HepG2 (cell line): Measurements from ENCODE around the gene CYSRT1. TPM values are rescaled to one million over a fixed set of nuclear protein-coding genes. Genes with fewer than 3 reads are reported as not detected.

Source experiments
- ARNT2 ChIP-seq: sonication (generic); formaldehyde crosslinking; IDR thresholded peaks from 2 replicates; pipeline ENCODE4 v1.8.0; 2022; ENCODE audit warnings: mild to moderate bottlenecking, low read depth, missing genetic modification reagents, moderate library complexity
- BCL3 ChIP-seq: sonication (generic); formaldehyde crosslinking; IDR thresholded peaks from 2 replicates; pipeline ENCODE4 v1.5.1; 2020; ENCODE audit warnings: mild to moderate bottlenecking, missing genetic modification reagents, moderate library complexity
- ETV5 ChIP-seq: IDR thresholded peaks from 2 replicates; pipeline ENCODE4 v1.6.1; 2018; ENCODE audit warnings: missing biosample characterization, missing genetic modification reagents, inconsistent platforms, borderline replicate concordance
- HNF4G ChIP-seq, 2 experiments: sonication (generic) in 1 of 2; formaldehyde crosslinking in 1 of 2; IDR thresholded peaks; 2 replicates each; pipeline versions ENCODE4 v1.4.0 to v1.6.1; 2011 to 2020; ENCODE audit warnings: borderline replicate concordance in 2 of 2, low read depth in 2 of 2, mild to moderate bottlenecking in 2 of 2, low read length in 1 of 2, missing genetic modification reagents in 1 of 2, moderate library complexity in 1 of 2
- IKZF1 ChIP-seq: fragments of 450-650 bp; IDR thresholded peaks from 2 replicates; pipeline ENCODE4 v1.7.1; 2016
- IKZF5 ChIP-seq: IDR thresholded peaks from 2 replicates; pipeline ENCODE4 v1.6.1; 2018; ENCODE audit warnings: missing genetic modification reagents, mild to moderate bottlenecking, missing compliant biosample characterization
- MNT ChIP-seq: fragments of 450-650 bp; IDR thresholded peaks from 2 replicates; pipeline ENCODE4 v1.6.1; 2016
- NR2C2 ChIP-seq: sonication (generic); formaldehyde crosslinking; IDR thresholded peaks from 2 replicates; pipeline ENCODE4 v1.4.0; 2020; ENCODE audit warnings: missing genetic modification reagents, mild to moderate bottlenecking, moderate library complexity, borderline replicate concordance
- NR2F6 ChIP-seq, 2 experiments: IDR thresholded peaks; 2 replicates each; pipeline ENCODE4 v1.6.1; 2016; ENCODE audit warnings: antibody characterized with exemption in 1 of 2, mild to moderate bottlenecking in 1 of 2
- NRL ChIP-seq: sonication (generic); formaldehyde crosslinking; IDR thresholded peaks from 2 replicates; pipeline ENCODE4 v1.5.0; 2020; ENCODE audit warnings: missing genetic modification reagents, mild to moderate bottlenecking, moderate library complexity, borderline replicate concordance
- SMAD1 ChIP-seq: sonication (generic); formaldehyde crosslinking; IDR thresholded peaks from 2 replicates; pipeline ENCODE4 v1.4.0; 2020; ENCODE audit warnings: missing genetic modification reagents, low read depth, mild to moderate bottlenecking, borderline replicate concordance
- SNAI1 ChIP-seq: sonication (generic); formaldehyde crosslinking; IDR thresholded peaks from 2 replicates; pipeline ENCODE4 v1.5.0; 2020; ENCODE audit warnings: mild to moderate bottlenecking, missing genetic modification reagents, borderline replicate concordance
- SOX6 ChIP-seq, 2 experiments: fragments of 450-650 bp in 1 of 2; sonication (generic) in 1 of 2; formaldehyde crosslinking in 1 of 2; IDR thresholded peaks; 2 replicates each; pipeline versions ENCODE4 v1.4.0 to v1.6.1; 2017 to 2020; ENCODE audit warnings: antibody characterized with exemption in 1 of 2, mild to moderate bottlenecking in 1 of 2, missing genetic modification reagents in 1 of 2
- TFDP1 ChIP-seq: IDR thresholded peaks from 2 replicates; pipeline ENCODE4 v1.6.1; 2016; ENCODE audit warnings: missing compliant biosample characterization, missing genetic modification reagents, borderline replicate concordance
- ZNF264 ChIP-seq: sonication (generic); formaldehyde crosslinking; IDR thresholded peaks from 2 replicates; pipeline ENCODE4 v1.4.0; 2020; ENCODE audit warnings: missing genetic modification reagents
- ZNF564 ChIP-seq: sonication (generic); formaldehyde crosslinking; IDR thresholded peaks from 2 replicates; pipeline ENCODE4 v1.8.1; 2023; ENCODE audit warnings: mild to moderate bottlenecking, missing genetic modification reagents
- ZNF580 ChIP-seq: IDR thresholded peaks from 2 replicates; pipeline ENCODE4 v1.6.1; 2016; ENCODE audit warnings: low read depth, borderline replicate concordance
- ZNF619 ChIP-seq: sonication (generic); formaldehyde crosslinking; IDR thresholded peaks from 2 replicates; pipeline ENCODE4 v1.4.0; 2020; ENCODE audit warnings: mild to moderate bottlenecking, missing genetic modification reagents
- ZNF678 ChIP-seq: sonication (generic); formaldehyde crosslinking; IDR thresholded peaks from 2 replicates; pipeline ENCODE4 v1.4.0; 2020; ENCODE audit warnings: mild to moderate bottlenecking, missing genetic modification reagents
- ZNF788 ChIP-seq: sonication (generic); formaldehyde crosslinking; IDR thresholded peaks from 2 replicates; pipeline ENCODE4 v1.5.0; 2020; ENCODE audit warnings: mild to moderate bottlenecking, missing genetic modification reagents, borderline replicate concordance
- ZSCAN21 ChIP-seq: sonication (generic); formaldehyde crosslinking; IDR thresholded peaks from 2 replicates; pipeline ENCODE4 v1.8.0; 2022; ENCODE audit warnings: mild to moderate bottlenecking, missing genetic modification reagents, moderate library complexity, borderline replicate concordance
- polyA plus RNA-seq, 8 experiments: library from polyadenylated mRNA; depleted of rRNA in 3 of 8; stranded (reverse) in 7 of 8; unstranded in 1 of 8; fragments of >200 nt; fragmentation: Illumina TruSeq in 4 of 8; extraction: Trizol in 4 of 8; gene quantifications; 2 replicates each; pipeline versions ENCODE4 v1.2.1 to v1.2.3, GENCODE V29; 2011 to 2016; ENCODE audit warnings: low read depth in 4 of 8, missing spikeins in 1 of 8, mixed read lengths in 1 of 8; ENCODE audit not compliant: insufficient read depth in 1 of 8
- total RNA-seq, 5 experiments: library from RNA; depleted of rRNA; stranded (reverse); fragments of >200 nt; fragmentation: Illumina TruSeq; extraction: Trizol; gene quantifications; 2 replicates each; pipeline ENCODE4 v1.2.3, GENCODE V29; 2016; ENCODE audit warnings: low read depth in 1 of 5

The CYSRT1 gene
- total and polyA plus RNA-seq, 2 of the 13 experiments (the other 11 are each of a cell fraction or from before 2014, with no cell fraction given): 1.5 to 2.1 TPM

DNA sequence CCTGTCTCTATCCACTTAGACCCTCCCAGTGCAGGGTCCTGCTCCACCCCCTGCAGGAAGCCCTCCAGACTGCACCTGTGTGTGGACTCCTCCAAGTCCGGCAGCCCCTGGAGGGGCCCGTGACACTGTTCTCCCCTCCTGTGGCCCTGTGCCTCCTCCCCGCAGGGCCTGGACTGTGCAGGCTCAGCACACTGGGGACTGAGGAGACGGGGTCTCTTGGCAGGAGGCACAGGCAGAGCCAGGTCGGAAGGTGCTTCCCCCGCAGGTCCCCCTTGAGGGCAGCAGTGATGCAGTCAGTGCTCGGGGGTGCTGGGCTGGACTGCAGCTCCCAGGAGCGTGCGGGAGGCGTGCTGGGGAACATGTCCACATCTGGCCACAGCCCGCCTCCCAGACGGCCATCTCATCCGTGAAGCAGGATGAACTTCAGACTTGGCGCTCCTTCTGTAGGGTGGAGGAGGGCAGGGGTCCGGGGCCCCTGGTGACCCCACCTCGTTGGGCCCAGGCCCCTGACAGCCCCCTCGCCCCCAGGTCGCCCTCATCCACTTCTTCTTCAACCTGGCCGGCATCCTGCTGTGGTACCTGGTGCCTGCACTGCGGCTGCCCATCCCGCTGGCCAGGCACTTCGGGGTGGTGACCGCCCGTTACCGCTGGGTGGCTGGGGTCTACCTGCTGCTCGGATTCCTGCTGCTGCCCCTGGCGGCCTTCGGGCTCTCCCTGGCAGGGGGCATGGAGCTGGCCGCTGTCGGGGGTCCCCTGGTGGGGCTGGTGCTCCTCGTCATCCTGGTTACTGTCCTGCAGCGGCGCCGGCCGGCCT, 10.7 kb downstream of the CYSRT1 start (continued):
- TF ChIP-seq SMAD1 (CRISPR knock-in tag) (no peak), TFDP1 (peak; percentile 61; the same call in 1 of the 2 replicates), NR2F6 (IDR thresholded peaks at IDR 0.05) (peak; percentile 7; the same call in 1 of the 2 replicates), NR2F6 (CRISPR knock-in tag; IDR thresholded peaks at IDR 0.05) (no peak), IKZF1 (no peak), NR2C2 (CRISPR knock-in tag) (no peak), ETV5 (CRISPR knock-in tag) (peak; percentile 45; the same call in 1 of the 2 replicates), MNT (0 out of 2 replicates have a peak, but pooled peaks have one; percentile 4), IKZF5 (CRISPR knock-in tag) (peak; percentile 56; the same call in 1 of the 2 replicates), ZNF580 (CRISPR knock-in tag) (peak; percentile 72; the same call in 1 of the 2 replicates), ZNF788 (CRISPR knock-in tag) (0 out of 2 replicates have a peak, but pooled peaks have one; percentile 19), SOX6 (IDR thresholded peaks at IDR 0.05) (no peak), SOX6 (CRISPR knock-in tag; IDR thresholded peaks at IDR 0.05) (no peak), ZNF264 (peak; percentile 47; the same call in 1 of the 2 replicates), HNF4G (IDR thresholded peaks at IDR 0.05; ENCODE audit: borderline replicate concordance, low read depth, low read length) (peak; percentile 44; the same call in 1 of the 2 replicates), HNF4G (CRISPR knock-in tag; IDR thresholded peaks at IDR 0.05; ENCODE audit: borderline replicate concordance, low read depth) (no peak), NRL (peak; percentile 12; the same call in 1 of the 2 replicates), SNAI1 (CRISPR knock-in tag) (peak; percentile 82; the same call in 1 of the 2 replicates), ZNF678 (CRISPR knock-in tag) (peak; percentile 19; the same call in 1 of the 2 replicates), ARNT2 (CRISPR knock-in tag) (peak; percentile 16; the same call in 1 of the 2 replicates), BCL3 (CRISPR knock-in tag) (no peak; the same call in 1 of the 2 replicates), ZSCAN21 (CRISPR knock-in tag) (peak; percentile 29; the same call in 1 of the 2 replicates), ZNF619 (CRISPR knock-in tag) (peak; percentile 69), ZNF564 (CRISPR knock-in tag) (peak; percentile 47; the same call in 1 of the 2 replicates)
